ENCODE data around the gene IDI1.

The IDI1 gene

DNA sequence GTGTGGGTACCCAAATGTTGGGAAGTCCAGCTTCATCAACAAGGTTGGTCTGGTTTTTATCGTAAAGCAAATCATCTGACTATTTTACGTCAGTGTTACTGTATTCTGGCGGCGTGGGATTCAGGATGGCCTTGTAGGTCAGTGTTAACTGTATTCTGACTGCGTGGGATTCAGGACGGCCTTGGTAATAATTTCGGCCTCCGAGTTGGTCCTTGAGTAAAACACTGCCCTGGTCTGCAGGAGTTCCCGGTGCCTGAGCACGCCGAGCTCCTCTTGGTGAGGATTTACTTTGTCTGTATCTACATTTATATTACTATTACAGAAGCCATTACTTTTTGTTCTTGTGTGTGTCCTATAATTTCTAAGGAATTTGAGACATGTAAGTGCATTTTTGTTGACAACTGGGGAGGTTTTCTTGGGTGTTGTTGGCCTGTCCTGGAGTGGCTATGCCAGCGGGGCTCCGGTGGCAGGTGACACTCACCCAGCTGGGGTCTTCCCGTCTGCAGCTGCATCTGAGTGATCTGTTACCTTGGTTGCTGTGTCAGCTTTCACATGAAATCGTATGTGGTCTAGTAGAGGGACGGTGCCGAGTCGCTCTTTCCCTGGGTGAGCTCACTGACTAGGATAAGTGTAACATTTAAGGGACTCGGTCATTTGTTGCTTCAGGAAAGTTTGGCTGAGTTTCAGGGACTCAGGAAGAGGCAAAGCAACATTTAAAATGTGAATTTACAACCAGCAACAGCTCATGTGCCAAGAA, 51.5 kb downstream of the IDI1 start:
- TF ChIP-seq TAF1 (IDR thresholded peaks at IDR 0.05; ENCODE audit: low read depth) (no peak), CEBPB (IDR thresholded peaks at IDR 0.05) (no peak), EGR1 (IDR thresholded peaks at IDR 0.05) (no peak), YY1 (IDR thresholded peaks at IDR 0.05; ENCODE audit: low read depth) (no peak), ZBTB7A (IDR thresholded peaks at IDR 0.05; ENCODE audit: low read depth) (no peak), EP300 (IDR thresholded peaks at IDR 0.05; ENCODE audit: borderline replicate concordance) (no peak), FOXM1 (IDR thresholded peaks at IDR 0.05; ENCODE audit: borderline replicate concordance, low read depth) (no peak), TEAD4 (IDR thresholded peaks at IDR 0.05) (no peak), CREB1 (IDR thresholded peaks at IDR 0.05; ENCODE audit: low read depth) (no peak), RAD21 (IDR thresholded peaks at IDR 0.05; ENCODE audit: low read depth) (no peak), TCF12 (IDR thresholded peaks at IDR 0.05; ENCODE audit: low read depth) (no peak), NFIC (IDR thresholded peaks at IDR 0.05) (no peak)
- TF ChIP-seq, protein P1, sequence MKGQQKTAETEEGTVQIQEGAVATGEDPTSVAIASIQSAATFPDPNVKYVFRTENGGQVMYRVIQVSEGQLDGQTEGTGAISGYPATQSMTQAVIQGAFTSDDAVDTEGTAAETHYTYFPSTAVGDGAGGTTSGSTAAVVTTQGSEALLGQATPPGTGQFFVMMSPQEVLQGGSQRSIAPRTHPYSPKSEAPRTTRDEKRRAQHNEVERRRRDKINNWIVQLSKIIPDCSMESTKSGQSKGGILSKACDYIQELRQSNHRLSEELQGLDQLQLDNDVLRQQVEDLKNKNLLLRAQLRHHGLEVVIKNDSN (IDR thresholded peaks at IDR 0.05): no peak
- TF ChIP-seq, protein P2, sequence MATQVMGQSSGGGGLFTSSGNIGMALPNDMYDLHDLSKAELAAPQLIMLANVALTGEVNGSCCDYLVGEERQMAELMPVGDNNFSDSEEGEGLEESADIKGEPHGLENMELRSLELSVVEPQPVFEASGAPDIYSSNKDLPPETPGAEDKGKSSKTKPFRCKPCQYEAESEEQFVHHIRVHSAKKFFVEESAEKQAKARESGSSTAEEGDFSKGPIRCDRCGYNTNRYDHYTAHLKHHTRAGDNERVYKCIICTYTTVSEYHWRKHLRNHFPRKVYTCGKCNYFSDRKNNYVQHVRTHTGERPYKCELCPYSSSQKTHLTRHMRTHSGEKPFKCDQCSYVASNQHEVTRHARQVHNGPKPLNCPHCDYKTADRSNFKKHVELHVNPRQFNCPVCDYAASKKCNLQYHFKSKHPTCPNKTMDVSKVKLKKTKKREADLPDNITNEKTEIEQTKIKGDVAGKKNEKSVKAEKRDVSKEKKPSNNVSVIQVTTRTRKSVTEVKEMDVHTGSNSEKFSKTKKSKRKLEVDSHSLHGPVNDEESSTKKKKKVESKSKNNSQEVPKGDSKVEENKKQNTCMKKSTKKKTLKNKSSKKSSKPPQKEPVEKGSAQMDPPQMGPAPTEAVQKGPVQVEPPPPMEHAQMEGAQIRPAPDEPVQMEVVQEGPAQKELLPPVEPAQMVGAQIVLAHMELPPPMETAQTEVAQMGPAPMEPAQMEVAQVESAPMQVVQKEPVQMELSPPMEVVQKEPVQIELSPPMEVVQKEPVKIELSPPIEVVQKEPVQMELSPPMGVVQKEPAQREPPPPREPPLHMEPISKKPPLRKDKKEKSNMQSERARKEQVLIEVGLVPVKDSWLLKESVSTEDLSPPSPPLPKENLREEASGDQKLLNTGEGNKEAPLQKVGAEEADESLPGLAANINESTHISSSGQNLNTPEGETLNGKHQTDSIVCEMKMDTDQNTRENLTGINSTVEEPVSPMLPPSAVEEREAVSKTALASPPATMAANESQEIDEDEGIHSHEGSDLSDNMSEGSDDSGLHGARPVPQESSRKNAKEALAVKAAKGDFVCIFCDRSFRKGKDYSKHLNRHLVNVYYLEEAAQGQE (IDR thresholded peaks at IDR 0.05; ENCODE audit: low read depth): no peak
- TF ChIP-seq, protein P3, sequence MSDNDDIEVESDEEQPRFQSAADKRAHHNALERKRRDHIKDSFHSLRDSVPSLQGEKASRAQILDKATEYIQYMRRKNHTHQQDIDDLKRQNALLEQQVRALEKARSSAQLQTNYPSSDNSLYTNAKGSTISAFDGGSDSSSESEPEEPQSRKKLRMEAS (IDR thresholded peaks at IDR 0.05): no peak

DNA sequence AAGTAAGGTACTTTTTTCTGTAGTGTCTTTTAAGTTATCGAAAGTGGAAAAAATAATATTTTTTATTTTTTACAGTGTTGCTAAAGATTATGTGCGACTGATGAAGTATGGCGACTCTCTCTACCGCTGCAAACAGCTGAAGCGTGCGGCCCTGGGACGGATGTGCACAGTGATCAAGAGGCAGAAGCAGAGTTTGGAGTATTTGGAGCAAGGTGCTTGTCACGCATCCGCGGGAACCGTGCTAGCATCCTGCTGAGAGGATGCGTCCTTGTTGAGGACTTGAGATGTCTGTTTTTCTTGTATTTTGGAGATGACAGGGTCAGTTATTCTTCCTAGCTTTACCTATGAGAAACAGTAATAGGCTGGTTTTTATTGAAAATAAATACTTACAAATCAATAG, 52.9 kb downstream of the IDI1 start:
- TF ChIP-seq CREB1 (IDR thresholded peaks at IDR 0.05; ENCODE audit: low read depth) (no peak), EGR1 (IDR thresholded peaks at IDR 0.05) (no peak), FOXM1 (IDR thresholded peaks at IDR 0.05; ENCODE audit: borderline replicate concordance, low read depth) (no peak), EP300 (IDR thresholded peaks at IDR 0.05; ENCODE audit: borderline replicate concordance) (no peak), RAD21 (IDR thresholded peaks at IDR 0.05; ENCODE audit: low read depth) (no peak)
- TF ChIP-seq, protein P2 (IDR thresholded peaks at IDR 0.05; ENCODE audit: low read depth): no peak
- TF ChIP-seq, protein P1 (IDR thresholded peaks at IDR 0.05): no peak
- TF ChIP-seq, protein P3 (IDR thresholded peaks at IDR 0.05): no peak

DNA sequence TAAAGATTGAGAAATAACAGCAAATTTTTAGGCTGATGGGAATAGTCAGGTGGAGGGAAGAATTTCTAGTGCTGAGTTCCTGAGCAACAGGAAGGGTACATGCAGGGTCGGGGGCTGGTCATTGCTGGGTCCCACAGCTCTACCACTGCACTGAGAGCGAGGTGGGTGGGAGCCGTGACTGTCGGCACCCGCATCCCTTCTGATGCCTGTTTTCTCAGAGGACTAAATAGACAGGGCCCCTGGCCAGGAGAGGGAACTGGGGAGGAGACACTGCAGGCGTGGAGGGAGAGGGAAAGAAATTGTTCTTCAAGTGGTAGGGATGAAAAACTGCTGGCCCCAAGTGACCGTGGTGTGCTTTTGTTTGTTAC, 53.4 kb downstream of the IDI1 start:
- TF ChIP-seq TAF1 (IDR thresholded peaks at IDR 0.05; ENCODE audit: low read depth) (no peak), NFIC (IDR thresholded peaks at IDR 0.05) (no peak), TEAD4 (IDR thresholded peaks at IDR 0.05) (no peak), CEBPB (IDR thresholded peaks at IDR 0.05) (no peak), YY1 (IDR thresholded peaks at IDR 0.05; ENCODE audit: low read depth) (no peak), FOXM1 (IDR thresholded peaks at IDR 0.05; ENCODE audit: borderline replicate concordance, low read depth) (no peak), EP300 (IDR thresholded peaks at IDR 0.05; ENCODE audit: borderline replicate concordance) (no peak), EGR1 (IDR thresholded peaks at IDR 0.05) (no peak), RAD21 (IDR thresholded peaks at IDR 0.05; ENCODE audit: low read depth) (no peak), CREB1 (IDR thresholded peaks at IDR 0.05; ENCODE audit: low read depth) (no peak), ZBTB7A (IDR thresholded peaks at IDR 0.05; ENCODE audit: low read depth) (no peak), TCF12 (IDR thresholded peaks at IDR 0.05; ENCODE audit: low read depth) (no peak)
- TF ChIP-seq, protein P1 (IDR thresholded peaks at IDR 0.05): no peak
- TF ChIP-seq, protein P2 (IDR thresholded peaks at IDR 0.05; ENCODE audit: low read depth): no peak
- TF ChIP-seq, protein P3 (IDR thresholded peaks at IDR 0.05): no peak
